ENCODE results near the gene SPATA46. TPM values are rescaled to one million over a fixed set of nuclear protein-coding genes. Genes with fewer than 3 reads are reported as not detected.

Gene SPATA46
- total and polyA plus RNA-seq, 7 donors = not detected

DNA sequence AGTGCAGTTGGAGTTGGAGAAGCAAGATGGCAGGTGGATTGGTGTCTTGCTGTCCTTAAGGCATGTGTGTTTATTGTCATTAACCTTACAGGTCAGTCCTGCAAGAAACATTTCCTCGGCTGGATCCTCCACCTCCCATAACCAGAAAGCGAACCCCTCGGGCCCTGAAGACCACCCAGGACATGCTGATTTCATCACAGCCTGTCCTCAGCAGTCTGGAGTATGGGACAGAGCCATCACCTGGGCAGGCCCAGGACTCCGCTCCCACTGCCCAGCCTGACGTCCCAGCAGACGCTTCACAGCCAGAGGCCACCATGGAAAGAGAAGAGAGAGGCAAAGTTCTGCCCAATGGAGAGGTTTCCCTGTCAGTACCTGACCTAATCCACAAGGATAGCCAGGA lies 6.4 kb upstream of the SPATA46 start:
- Histone ChIP-seq H3K4me1 (no peaks in the 10 kb centered on the region), H3K27ac (no peak overlapping the region), H3K36me3 (peaks cover 0 to 18% (median 2%) of the 10 kb centered on the region in 4 donors), H3K27me3 (no peaks in the 10 kb centered on the region), H3K4me3 (no peak overlapping the region), H3K9me3 (no peaks in the 10 kb centered on the region)
- peak; percentile 26 for DNase-seq
- intact Hi-C loops (cut with DNase I) = no loop called here
- WGBS, 2 donors = 94 to 98% methylated on average over 6 of the region's 6 CpGs
- TF ChIP-seq POLR2A (IDR thresholded peaks at IDR 0.05) = no peak
- TF ChIP-seq EP300 (IDR thresholded peaks at IDR 0.05) = no peak
- TF ChIP-seq, protein P1, sequence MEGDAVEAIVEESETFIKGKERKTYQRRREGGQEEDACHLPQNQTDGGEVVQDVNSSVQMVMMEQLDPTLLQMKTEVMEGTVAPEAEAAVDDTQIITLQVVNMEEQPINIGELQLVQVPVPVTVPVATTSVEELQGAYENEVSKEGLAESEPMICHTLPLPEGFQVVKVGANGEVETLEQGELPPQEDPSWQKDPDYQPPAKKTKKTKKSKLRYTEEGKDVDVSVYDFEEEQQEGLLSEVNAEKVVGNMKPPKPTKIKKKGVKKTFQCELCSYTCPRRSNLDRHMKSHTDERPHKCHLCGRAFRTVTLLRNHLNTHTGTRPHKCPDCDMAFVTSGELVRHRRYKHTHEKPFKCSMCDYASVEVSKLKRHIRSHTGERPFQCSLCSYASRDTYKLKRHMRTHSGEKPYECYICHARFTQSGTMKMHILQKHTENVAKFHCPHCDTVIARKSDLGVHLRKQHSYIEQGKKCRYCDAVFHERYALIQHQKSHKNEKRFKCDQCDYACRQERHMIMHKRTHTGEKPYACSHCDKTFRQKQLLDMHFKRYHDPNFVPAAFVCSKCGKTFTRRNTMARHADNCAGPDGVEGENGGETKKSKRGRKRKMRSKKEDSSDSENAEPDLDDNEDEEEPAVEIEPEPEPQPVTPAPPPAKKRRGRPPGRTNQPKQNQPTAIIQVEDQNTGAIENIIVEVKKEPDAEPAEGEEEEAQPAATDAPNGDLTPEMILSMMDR (IDR thresholded peaks at IDR 0.05) = no peak
- TF ChIP-seq POLR2AphosphoS5 (IDR thresholded peaks at IDR 0.05) = no peak

DNA sequence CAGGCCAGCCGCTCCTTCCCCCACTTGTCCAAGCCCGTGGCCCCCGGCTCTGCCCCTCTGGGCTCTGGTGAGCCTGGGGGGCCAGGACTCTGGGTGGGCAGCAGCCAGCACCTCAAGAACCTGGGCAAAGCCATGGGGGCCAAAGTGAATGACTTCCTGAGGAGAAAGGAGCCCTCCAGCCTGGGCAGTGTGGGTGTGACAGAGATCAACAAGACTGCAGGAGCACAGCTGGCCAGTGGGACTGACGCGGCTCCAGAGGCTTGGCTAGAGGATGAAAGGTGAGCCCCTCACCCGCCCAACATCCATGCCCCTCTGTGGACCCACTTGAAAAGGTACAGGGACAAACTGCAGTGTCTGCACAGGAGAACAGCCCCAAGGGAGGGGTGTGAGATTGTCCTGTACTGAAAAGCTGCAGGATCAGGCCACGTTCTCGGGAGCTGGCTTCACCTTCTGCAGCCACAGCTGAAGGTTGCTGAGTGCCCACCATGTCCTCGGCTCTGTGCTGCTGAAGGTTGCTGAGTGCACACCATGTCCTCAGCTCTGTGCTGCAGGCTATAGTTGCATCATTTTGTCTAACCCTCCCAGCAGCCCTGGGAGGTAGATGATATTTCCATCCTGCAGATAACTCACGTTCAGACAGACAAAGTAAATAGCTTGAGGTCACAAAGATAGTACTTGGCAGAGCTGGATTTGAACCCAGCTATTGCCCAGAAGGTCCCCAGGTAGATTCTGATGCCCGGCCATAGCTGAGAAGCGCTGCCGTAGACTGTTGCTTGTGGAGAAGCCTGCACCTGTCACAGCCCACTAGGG lies 5.5 kb upstream of the SPATA46 start:
- Histone ChIP-seq H3K4me1 (no peaks in the 10 kb centered on the region), H3K36me3 (peaks cover 0 to 18% (median 2%) of the 10 kb centered on the region in 4 donors), H3K27ac (peak overlapping the region in 1 of 4 donors; percentile 35), H3K9me3 (no peaks in the 10 kb centered on the region), H3K4me3 (no peak overlapping the region), H3K27me3 (no peaks in the 10 kb centered on the region)
- WGBS, 2 donors = 50 to 82% methylated on average over 13 of the region's 13 CpGs
- intact Hi-C loops (cut with DNase I) = no loop called here
- TF ChIP-seq POLR2AphosphoS5 (IDR thresholded peaks at IDR 0.05) = no peak
- DNase-seq = peak; percentile 29

DNA sequence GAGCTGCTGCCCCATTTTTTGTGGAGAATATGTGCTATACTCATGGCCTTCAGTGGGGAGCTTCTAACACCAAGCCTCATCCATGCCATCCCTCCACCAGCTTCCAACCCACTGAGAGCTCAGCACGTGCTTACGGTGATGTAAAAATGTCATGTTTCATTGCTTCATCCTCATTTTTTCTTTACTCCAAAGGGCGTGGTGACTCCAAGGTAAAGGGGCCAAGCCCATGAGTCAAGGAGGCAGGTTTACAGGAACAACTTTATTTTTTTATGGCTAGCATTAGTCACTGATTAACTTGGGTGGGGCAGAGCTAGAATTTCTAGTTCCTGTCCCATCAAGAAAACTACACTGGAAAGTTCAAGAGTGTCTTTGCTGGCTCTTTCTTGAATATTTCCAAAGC lies 4.7 kb upstream of the SPATA46 start, which contains the start of gene C1orf226:
C1orf226 (plus strand) TSS at position 346 of the 400 bp plus-strand sequence. CDS start 174 bp downstream, outside the sequence.
- no peak for DNase-seq
- H3K4me3 ChIP-seq = no peak within 1 kb of the TSS
- intact Hi-C loops (cut with DNase I) = no loop called here
- TF ChIP-seq, protein P1 (IDR thresholded peaks at IDR 0.05) = no peak
- TF ChIP-seq POLR2AphosphoS5 (IDR thresholded peaks at IDR 0.05) (no peak), EP300 (IDR thresholded peaks at IDR 0.05) (no peak), POLR2A (IDR thresholded peaks at IDR 0.05) (no peak)
- peaks cover 0 to 18% (median 2%) of the 10 kb centered on the region in 4 donors for H3K36me3 ChIP-seq
- no peaks in the 10 kb centered on the region for H3K4me1 ChIP-seq
- H3K27me3 ChIP-seq = no peaks in the 10 kb centered on the region
- WGBS, 2 donors = 19 to 62% methylated on average over 3 of the region's 3 CpGs
- H3K9me3 ChIP-seq = no peaks in the 10 kb centered on the region
- peak within 1 kb of the TSS in 1 of 4 donors; percentile 35 for H3K27ac ChIP-seq

DNA sequence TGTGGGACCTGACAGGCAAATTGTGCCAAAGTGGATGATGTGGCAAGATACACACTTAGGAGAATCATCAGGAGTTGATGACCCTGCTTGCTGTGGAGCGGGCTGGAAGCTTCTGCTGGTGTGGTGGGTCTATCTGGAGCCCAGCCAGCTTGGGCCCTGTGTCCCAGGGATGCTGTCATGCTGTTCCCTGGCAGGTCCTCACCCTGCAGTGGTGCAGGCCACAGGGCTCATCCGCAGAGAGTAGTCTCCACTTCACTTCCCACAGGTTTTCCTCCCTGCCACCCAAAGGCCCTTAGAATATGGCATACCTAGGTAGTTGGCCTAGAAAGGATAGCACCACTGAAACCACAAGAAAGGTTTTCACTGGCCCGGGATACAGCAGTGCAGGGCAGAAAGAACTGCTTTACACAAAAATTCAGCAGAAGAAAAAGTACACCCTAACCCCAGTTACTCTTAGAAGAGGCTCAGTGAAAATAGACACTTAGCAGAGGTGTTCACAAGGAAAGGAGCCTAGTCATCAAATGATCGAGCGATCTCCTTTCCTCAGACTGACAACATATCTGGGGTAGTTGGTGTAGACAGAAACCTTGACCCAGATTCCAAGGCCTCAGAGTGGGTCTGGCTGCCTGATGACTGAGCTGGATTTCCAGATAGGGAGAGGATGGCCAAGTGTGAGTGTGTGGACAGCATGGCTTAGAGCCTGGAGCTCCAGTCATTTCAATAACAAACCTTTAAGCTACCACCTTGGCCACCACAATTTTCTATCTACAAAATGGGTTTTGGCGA lies 3.6 kb upstream of the SPATA46 start:
- Histone ChIP-seq H3K27me3 (no peaks in the 10 kb centered on the region), H3K36me3 (peaks cover 0 to 18% (median 2%) of the 10 kb centered on the region in 4 donors), H3K9me3 (no peaks in the 10 kb centered on the region), H3K27ac (no peak overlapping the region), H3K4me3 (no peak overlapping the region), H3K4me1 (no peaks in the 10 kb centered on the region)
- DNase-seq = no peak
- TF ChIP-seq, protein P1 (IDR thresholded peaks at IDR 0.05) = no peak
- no peak for TF ChIP-seq EP300 (IDR thresholded peaks at IDR 0.05)
- no peak for TF ChIP-seq POLR2AphosphoS5 (IDR thresholded peaks at IDR 0.05)
- TF ChIP-seq POLR2A (IDR thresholded peaks at IDR 0.05) = no peak
- intact Hi-C loops (cut with DNase I) = no loop called here
- WGBS, 2 donors = 87 to 94% methylated on average over 6 of the region's 6 CpGs

DNA sequence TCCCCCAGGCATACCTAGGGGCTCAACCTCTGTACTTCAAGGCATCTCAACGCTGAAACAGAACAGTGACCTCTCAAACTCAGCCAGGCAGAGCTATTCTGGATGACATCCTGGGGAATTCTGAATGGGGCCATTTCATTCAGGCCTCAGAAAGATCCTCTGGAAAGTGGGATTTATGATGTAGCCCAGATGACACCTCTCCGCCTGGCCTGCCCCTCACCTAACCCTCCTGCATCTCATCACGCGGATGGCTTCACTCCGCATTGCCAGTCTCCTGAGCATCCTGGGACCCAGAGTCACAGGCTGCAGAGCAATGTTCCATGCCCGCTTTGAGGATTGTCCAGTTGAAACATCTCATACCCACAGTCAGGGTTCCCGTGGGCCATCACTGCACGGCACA lies 1.2 kb downstream of the SPATA46 start:
- WGBS, 2 donors = 85 to 88% methylated on average over 8 of the region's 8 CpGs
- Histone ChIP-seq H3K9me3 (no peaks in the 10 kb centered on the region), H3K4me1 (no peaks in the 10 kb centered on the region), H3K4me3 (no peak overlapping the region), H3K27ac (no peak overlapping the region), H3K36me3 (no peaks in the 10 kb centered on the region), H3K27me3 (no peaks in the 10 kb centered on the region)
- intact Hi-C loops (cut with DNase I) = no loop called here
- TF ChIP-seq POLR2AphosphoS5 (IDR thresholded peaks at IDR 0.05) (no peak), POLR2A (IDR thresholded peaks at IDR 0.05) (no peak), EP300 (IDR thresholded peaks at IDR 0.05) (no peak)
- DNase-seq = peak; percentile 51
